Adrenal gland (tissue), 12 donors: Measurements from ENCODE around the gene NEURL4. TPM values are rescaled to one million over a fixed set of nuclear protein-coding genes. Genes with fewer than 3 reads are reported as not detected.

ENCODE experiments used
- DNase-seq, 7 donors: peaks; one replicate each; pipeline ENCODE4 v3.0.0-alpha.2; 2019 to 2020
- H3K27ac ChIP-seq, 5 donors: fragments of 200-600 bp; sonication (generic) in 4 of 5; 1 replicate in 3 of 5; 2 replicates in 2 of 5; pipeline versions ENCODE4 v1.5.1 to v1.8.0; 2016 to 2020; ENCODE audit warnings: mild to moderate bottlenecking in 1 of 5
- H3K27me3 ChIP-seq: fragments of 200-600 bp; 2 replicates; pipeline ENCODE4 v1.8.0; 2021
- H3K36me3 ChIP-seq, 2 donors: fragments of 200-600 bp; replicated peaks in 1 of 2; 1 replicate in 1 of 2; 2 replicates in 1 of 2; pipeline versions ENCODE4 v1.5.1 to v1.8.0; 2018 to 2022
- H3K4me1 ChIP-seq, 2 donors: fragments of 200-600 bp; replicated peaks in 1 of 2; 1 replicate in 1 of 2; 2 replicates in 1 of 2; pipeline versions ENCODE4 v1.5.1 to v1.8.0; 2018 to 2021
- H3K4me3 ChIP-seq, 4 donors: fragments of 200-600 bp; sonication (generic) in 3 of 4; one replicate each; pipeline ENCODE4 v1.5.1; 2016 to 2018
- H3K9me3 ChIP-seq, 3 donors: fragments of 200-600 bp; sonication (generic) in 1 of 3; replicated peaks in 1 of 3; 1 replicate in 2 of 3; 2 replicates in 1 of 3; pipeline versions ENCODE4 v1.5.1 to v1.8.0; 2016 to 2021
- CTCF ChIP-seq, 6 experiments: fragments of 450-650 bp in 4 of 6; fragments of 200-600 bp in 2 of 6; sonication (generic) in 1 of 6; IDR thresholded peaks; 1 replicate in 5 of 6; 2 replicates in 1 of 6; pipeline versions ENCODE4 v1.5.1 to v1.8.0; 2016 to 2021; ENCODE audit warnings: antibody characterized with exemption in 6 of 6, mild to moderate bottlenecking in 2 of 6, moderate library complexity in 1 of 6
- POLR2A ChIP-seq, 2 donors: fragments of 450-650 bp; IDR thresholded peaks; one replicate each; pipeline ENCODE4 v1.6.1; 2017; ENCODE audit warnings: antibody characterized with exemption in 2 of 2, mild to moderate bottlenecking in 2 of 2, moderate library complexity in 1 of 2
- WGBS, 4 donors: extraction: QIAGEN DNeasy Blood & Tissue Kit in 2 of 4; methylation state at CpG; one replicate each; pipeline versions ENCODE4 v1.1.5 to v1.1.7; 2013 to 2017; 5-methylcytosine and 5-hydroxymethylcytosine counted together
- intact Hi-C, 2 donors: fragments of 100-400 bp; cut with DNase I; formaldehyde crosslinking; loops; one replicate each; pipeline versions ENCODE4 v1.14.1 to v1.15.0; 2022 to 2023
- polyA plus RNA-seq, 3 donors: library from polyadenylated mRNA; stranded (reverse); fragments of 200-250 nt in 2 of 3; fragments of 350-450 nt in 1 of 3; fragmentation: Illumina TruSeq in 1 of 3; extraction: RNeasy Lipid Tissue Mini Kit (QIAGEN cat#74804) in 1 of 3; gene quantifications; one replicate each; pipeline ENCODE4 v1.2.3, GENCODE V29; 2013 to 2014
- total RNA-seq, 9 donors: library from RNA; depleted of rRNA in 4 of 9; stranded (reverse); fragments of >200 nt in 4 of 9; fragments of 120-200 nt in 1 of 9; fragmentation: NEBNext Ultra II Directional in 1 of 9; extraction: Animal tissue kit (Norgen Biotek cat#: 25700) in 1 of 9; gene quantifications; one replicate each; pipeline versions ENCODE4 v1.1.0 to v1.2.4, GENCODE V29; 2013 to 2023
- donor health status: healthy with polysubstance abuse.
- donor health status: Bipolar disorder and iron deficiency.
- donor health status: DM: yes; HTN: yes; CAD: no.
- donor health status: DM: no; HTN: no; CAD: no.
- donor health status: DM: no; HTN: no; CAD: no.
- donor health status: DM: yes; HTN: yes; CAD: no.

NEURL4 gene
- total and polyA plus RNA-seq, 12 donors = 8.7 to 111 (median 25.9) TPM

DNA sequence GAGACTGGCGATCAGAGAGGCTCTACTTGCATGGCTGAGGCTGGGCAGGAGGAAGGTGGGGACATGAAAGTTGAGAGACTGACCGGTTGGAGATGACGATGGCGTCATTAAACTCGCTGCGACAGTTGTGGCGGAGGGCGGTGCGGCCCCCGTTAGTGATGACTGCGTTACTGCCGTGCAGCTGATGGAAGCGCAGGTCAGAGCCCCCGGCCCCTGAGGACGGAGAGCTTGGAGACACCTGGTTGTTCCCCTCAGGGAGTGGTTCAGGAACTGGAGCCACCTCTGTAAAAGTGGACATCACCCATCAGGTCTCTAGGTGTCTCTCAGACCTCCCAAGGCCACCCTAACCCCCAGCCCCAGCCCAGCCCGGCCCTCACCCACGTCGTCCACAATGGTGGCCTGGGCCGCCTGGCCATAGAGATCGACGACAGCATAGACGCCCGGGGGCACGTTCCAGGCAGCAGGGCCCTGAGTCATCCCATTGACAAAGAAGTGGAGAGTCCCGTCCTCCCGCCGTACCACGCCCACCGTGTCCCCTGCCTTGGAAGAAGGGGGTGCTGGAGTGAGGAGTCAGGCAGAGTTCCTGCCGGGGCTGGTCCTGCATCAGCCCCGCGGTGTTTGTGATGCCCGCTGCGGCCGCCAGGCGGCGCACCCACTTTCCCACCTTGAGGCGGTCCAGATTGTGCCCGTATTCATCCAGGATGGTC lies 5.3 kb downstream of the NEURL4 start:
- Histone ChIP-seq H3K27ac (no peak overlapping the region), H3K36me3 (peaks cover 0 to 63% of the 10 kb centered on the region in 2 donors), H3K4me1 (peaks cover 0 to 11% of the 10 kb centered on the region in 2 donors), H3K27me3 (no peaks in the 10 kb centered on the region), H3K9me3 (no peaks in the 10 kb centered on the region), H3K4me3 (no peak overlapping the region)
- DNase-seq = peak in 2 of 7 donors; percentile 70 to 71
- intact Hi-C loops = loop anchor here in 1 of 2 donors (2.0 kb wide), 1 partner anchor 75 kb away; no protein-coding TSS in a partner anchor
- no peak for TF ChIP-seq POLR2A (IDR thresholded peaks at IDR 0.05)
- peak; percentile 62 to 79 (median 70) for TF ChIP-seq CTCF (IDR thresholded peaks at IDR 0.05)
- 57 to 89% (median 73%) methylated on average over 13 to 39 of the region's 39 CpGs for WGBS, 4 donors

GRCh38 chr17:7322520-7323194 lies 6.5 kb downstream of the NEURL4 start:
- no peak overlapping the region for H3K4me3 ChIP-seq
- DNase-seq = no peak
- intact Hi-C loops = loop anchor here in 1 of 2 donors (2.0 kb wide), 1 partner anchor 76 kb away; no protein-coding TSS in a partner anchor
- no peaks in the 10 kb centered on the region for H3K9me3 ChIP-seq
- H3K27ac ChIP-seq = no peak overlapping the region
- H3K4me1 ChIP-seq = no peaks in the 10 kb centered on the region
- no peaks in the 10 kb centered on the region for H3K27me3 ChIP-seq
- TF ChIP-seq POLR2A (IDR thresholded peaks at IDR 0.05) = no peak
- no peak for TF ChIP-seq CTCF (IDR thresholded peaks at IDR 0.05)
- peaks cover 0 to 75% of the 10 kb centered on the region in 2 donors for H3K36me3 ChIP-seq
- 91 to 94% (median 93%) methylated on average over 16 to 22 of the region's 22 CpGs for WGBS, 4 donors

DNA sequence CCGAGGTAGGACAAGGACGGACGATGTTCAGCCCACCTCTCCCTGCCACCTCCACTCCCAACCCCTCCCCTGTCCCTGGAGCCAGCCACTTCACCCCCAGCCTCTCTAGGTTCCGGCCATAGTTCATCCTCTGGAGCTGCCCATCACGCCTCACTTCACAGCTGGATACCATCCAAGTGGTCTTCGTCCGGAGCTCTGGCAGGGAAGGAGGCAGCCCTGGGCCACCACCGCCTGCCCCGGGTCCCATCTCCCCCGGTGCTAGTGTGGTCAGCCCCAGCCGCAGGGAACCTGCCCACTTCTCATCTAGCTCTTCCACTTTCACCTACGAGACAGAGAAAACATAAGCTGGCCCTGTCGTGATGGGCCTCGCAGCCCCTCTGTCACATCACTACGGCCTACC lies 7.7 kb downstream of the NEURL4 start:
- no peak for TF ChIP-seq POLR2A (IDR thresholded peaks at IDR 0.05)
- no peak for TF ChIP-seq CTCF (IDR thresholded peaks at IDR 0.05)
- H3K27ac ChIP-seq = no peak overlapping the region
- intact Hi-C loops = no loop called here
- H3K36me3 ChIP-seq = peaks cover 0 to 83% of the 10 kb centered on the region in 2 donors
- DNase-seq = no peak
- H3K9me3 ChIP-seq = no peaks in the 10 kb centered on the region
- H3K4me3 ChIP-seq = no peak overlapping the region
- no peaks in the 10 kb centered on the region for H3K4me1 ChIP-seq
- WGBS, 4 donors = 88 to 95% (median 92%) methylated on average over 14 to 15 of the region's 15 CpGs
- no peaks in the 10 kb centered on the region for H3K27me3 ChIP-seq

DNA sequence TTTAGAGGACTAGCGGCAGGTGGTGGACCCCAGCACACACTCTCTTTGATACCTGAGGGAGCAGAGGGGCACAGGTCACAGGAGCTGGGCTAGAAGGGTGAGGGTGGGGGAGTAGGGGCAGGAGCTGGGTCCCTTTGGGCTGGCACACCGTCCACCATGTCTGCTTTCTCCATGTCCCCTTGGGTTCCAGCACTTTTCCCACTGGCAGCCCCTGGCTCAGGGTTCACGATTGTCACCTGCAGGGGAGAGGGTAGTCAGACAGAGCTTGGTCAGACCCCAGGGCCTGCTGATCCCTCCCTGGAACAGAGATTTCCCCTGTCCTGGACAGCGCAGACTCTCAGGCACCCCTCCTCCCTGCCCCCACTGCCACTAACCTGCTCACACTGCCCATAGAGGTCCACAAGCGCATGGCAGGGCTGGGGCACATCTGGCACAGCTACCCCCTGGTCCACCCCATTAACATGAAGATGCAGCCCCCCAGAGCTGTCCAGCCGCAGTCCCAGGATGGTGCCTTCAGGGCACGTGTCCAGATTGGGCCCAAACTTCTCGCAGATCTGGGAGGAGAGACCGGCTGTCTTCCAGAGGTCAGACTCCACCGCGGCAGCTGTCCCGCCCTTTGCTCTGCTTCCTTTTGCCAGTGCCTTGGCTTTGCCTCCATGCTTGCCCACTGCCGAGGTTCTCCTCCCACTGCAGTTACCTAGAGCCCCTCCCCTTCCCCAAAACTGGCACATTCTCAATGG lies 10.8 kb downstream of the NEURL4 start:
- WGBS, 4 donors = 87 to 92% (median 88%) methylated on average over 10 to 13 of the region's 13 CpGs
- no peak for TF ChIP-seq CTCF (IDR thresholded peaks at IDR 0.05)
- no peak for TF ChIP-seq POLR2A (IDR thresholded peaks at IDR 0.05)
- DNase-seq = no peak
- Histone ChIP-seq H3K4me3 (no peak overlapping the region), H3K27me3 (no peaks in the 10 kb centered on the region), H3K4me1 (peaks cover 19 to 21% of the 10 kb centered on the region in 2 donors), H3K27ac (no peak overlapping the region), H3K9me3 (no peaks in the 10 kb centered on the region), H3K36me3 (peaks cover 0 to 64% of the 10 kb centered on the region in 2 donors)
- intact Hi-C loops = no loop called here
